GM12865 (cell line): Measurements from ENCODE around the gene HADH.
"Not testable (repeated sequence)": the region's sequence is repeated elsewhere in the genome, so short reads cannot be mapped to it uniquely, and the experiment has no call there.

Source experiments
- DNase-seq: peaks from one replicate; pipeline ENCODE4 v3.0.0; 2010; ENCODE audit warnings: low read depth
- H3K4me3 ChIP-seq: 2 replicates; pipeline ENCODE4 v1.5.1; 2011; ENCODE audit warnings: mild to moderate bottlenecking, low read depth, low read length, control low read depth
- CTCF ChIP-seq: IDR thresholded peaks from 2 replicates; pipeline ENCODE4 v1.5.1; 2011; ENCODE audit warnings: low read length, control low read depth, low read depth, inconsistent platforms; ENCODE audit not compliant: insufficient read depth; ENCODE audit errors: missing control alignments

Gene HADH

GRCh38 chr4:108005807-108006206 is 16.1 kb downstream of the HADH start:
- TF ChIP-seq CTCF = no peak
- DNase-seq = no peak
- no peak overlapping the region for H3K4me3 ChIP-seq

- no peak overlapping the region for H3K4me3 ChIP-seq
- TF ChIP-seq CTCF = no peak
- DNase-seq = no peak
Measured at GRCh38 chr4:108006361-108006760, 16.7 kb downstream of the HADH start.

- H3K4me3 ChIP-seq = no peak overlapping the region
- TF ChIP-seq CTCF = no peak
- DNase-seq = no peak
Measured at GRCh38 chr4:108007984-108008383, 18.3 kb downstream of the HADH start.

- TF ChIP-seq CTCF = no peak
- no peak for DNase-seq
- H3K4me3 ChIP-seq = no peak overlapping the region
Measured at GRCh38 chr4:108008721-108009120, 19.0 kb downstream of the HADH start.

- no peak overlapping the region for H3K4me3 ChIP-seq
- no peak for TF ChIP-seq CTCF
- no peak for DNase-seq
Measured at GRCh38 chr4:108010167-108010566, 20.5 kb downstream of the HADH start.

- H3K4me3 ChIP-seq, DNase-seq: not testable (repeated sequence)
Measured at GRCh38 chr4:108012382-108012781, 22.7 kb downstream of the HADH start.

GRCh38 chr4:108013327-108013726 is 23.6 kb downstream of the HADH start:
- no peak overlapping the region for H3K4me3 ChIP-seq
- DNase-seq = no peak
- TF ChIP-seq CTCF = no peak

- no peak for DNase-seq
- H3K4me3 ChIP-seq = no peak overlapping the region
- no peak for TF ChIP-seq CTCF
Measured at GRCh38 chr4:108013955-108014354, 24.3 kb downstream of the HADH start.
